Psoas muscle (tissue), 8 donors: Measurements from ENCODE around the gene ZNF654. TPM values are rescaled to one million over a fixed set of nuclear protein-coding genes. Genes with fewer than 3 reads are reported as not detected.

ENCODE experiments used
- ATAC-seq, 4 donors: fragments of 200-7000 bp; cut with Tn5 transposase; one replicate each; pipeline ENCODE4 v1.9.1; 2020; ENCODE audit warnings: moderate library complexity in 3 of 4, mild to moderate bottlenecking in 2 of 4
- DNase-seq, 2 donors: peaks; one replicate each; pipeline ENCODE4 v3.0.0-alpha.2; 2020
- H3K27ac ChIP-seq: fragments of 200-600 bp; one replicate; pipeline ENCODE4 v1.8.0; 2022
- H3K27me3 ChIP-seq, 3 donors: fragments of 200-600 bp in 1 of 3; one replicate each; pipeline versions ENCODE4 v1.6.1 to v1.8.0; 2013 to 2022; ENCODE audit warnings: low read length in 2 of 3, mild to moderate bottlenecking in 2 of 3, moderate library complexity in 1 of 3; ENCODE audit not compliant: insufficient read depth in 3 of 3
- H3K36me3 ChIP-seq, 2 donors: fragments of 200-600 bp in 1 of 2; one replicate each; pipeline versions ENCODE4 v1.6.1 to v1.8.0; 2013 to 2022; ENCODE audit warnings: low read depth in 1 of 2, mild to moderate bottlenecking in 1 of 2, moderate library complexity in 1 of 2; ENCODE audit not compliant: insufficient read depth in 1 of 2
- H3K4me1 ChIP-seq: fragments of 200-600 bp; one replicate; pipeline ENCODE4 v1.8.0; 2022
- H3K4me3 ChIP-seq: fragments of 200-600 bp; one replicate; pipeline ENCODE4 v1.8.0; 2022; ENCODE audit warnings: mild to moderate bottlenecking
- H3K9me3 ChIP-seq: fragments of 200-600 bp; one replicate; pipeline ENCODE4 v1.8.0; 2022
- WGBS, 3 donors: extraction: QIAGEN DNeasy Blood & Tissue Kit; methylation state at CpG; one replicate each; pipeline versions ENCODE4 v1.1.6 to v1.1.7; 2013; 5-methylcytosine and 5-hydroxymethylcytosine counted together
- intact Hi-C, 2 donors: fragments of 100-400 bp; cut with DNase I; formaldehyde crosslinking; loops; one replicate each; pipeline versions ENCODE4 v1.11.0 to v1.14.2; 2022
- polyA plus RNA-seq, 3 donors: library from polyadenylated mRNA; stranded (reverse); fragments of 200-250 nt; gene quantifications; one replicate each; pipeline ENCODE4 v1.2.3, GENCODE V29; 2013
- total RNA-seq, 4 donors: library from RNA; stranded (reverse); fragmentation: NEBNext Ultra II Directional in 2 of 4; extraction: Animal tissue kit (Norgen Biotek cat#: 25700) in 2 of 4; gene quantifications; one replicate each; pipeline versions ENCODE4 v1.2.1 to v1.2.4, GENCODE V29; 2021 to 2023
- TF ChIP-seq, protein P1 (sequence below): fragments of 200-600 bp; IDR thresholded peaks from one replicate; pipeline ENCODE4 v1.8.0; 2022; ENCODE audit warnings: antibody characterized with exemption
- donor health status: healthy with polysubstance abuse.
- donor health status: DM: no; HTN: no; CAD: no; lungs with moderate emphysema.
- donor health status: Bipolar disorder and iron deficiency.
- donor health status: healthy.
- donor health status: DM: yes; HTN: yes; CAD: no.
- donor health status: DM: no; HTN: no; CAD: no.
- donor health status: DM: no; HTN: no; CAD: no.
- donor health status: DM: yes; HTN: yes; CAD: no.

ZNF654 gene
- total and polyA plus RNA-seq, 7 donors = 2.6 to 10.7 (median 8.9) TPM

DNA sequence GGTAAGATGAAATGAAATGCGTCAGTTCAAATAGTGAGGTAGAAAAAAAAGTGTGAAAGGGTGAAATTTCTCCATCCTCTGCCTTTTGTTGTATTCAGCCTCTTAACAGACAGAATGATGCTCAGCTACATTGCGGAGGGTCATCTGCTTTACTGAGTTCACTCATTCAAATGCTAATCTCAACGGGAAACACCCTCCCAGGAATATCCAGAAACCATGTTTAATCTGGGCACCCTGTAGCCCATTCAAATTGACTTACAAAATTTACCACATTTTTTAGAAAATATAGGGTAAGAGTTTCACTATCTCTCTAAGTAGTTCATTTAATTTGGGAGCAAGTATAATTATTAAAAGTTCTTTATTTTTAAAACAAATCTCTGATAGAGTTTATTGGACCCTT is 133.6 kb downstream of the ZNF654 start:
- 59 to 72% (median 63%) methylated on average over 3 of the region's 3 CpGs for WGBS, 3 donors
- Histone ChIP-seq H3K9me3 (no peaks in the 10 kb centered on the region), H3K4me1 (no peaks in the 10 kb centered on the region), H3K36me3 (no peaks in the 10 kb centered on the region), H3K27ac (no peak overlapping the region), H3K4me3 (no peak overlapping the region), H3K27me3 (no peaks in the 10 kb centered on the region)
- intact Hi-C loops = no loop called here
- ATAC-seq (no peak), DNase-seq (no peak)
- TF ChIP-seq, protein P1, sequence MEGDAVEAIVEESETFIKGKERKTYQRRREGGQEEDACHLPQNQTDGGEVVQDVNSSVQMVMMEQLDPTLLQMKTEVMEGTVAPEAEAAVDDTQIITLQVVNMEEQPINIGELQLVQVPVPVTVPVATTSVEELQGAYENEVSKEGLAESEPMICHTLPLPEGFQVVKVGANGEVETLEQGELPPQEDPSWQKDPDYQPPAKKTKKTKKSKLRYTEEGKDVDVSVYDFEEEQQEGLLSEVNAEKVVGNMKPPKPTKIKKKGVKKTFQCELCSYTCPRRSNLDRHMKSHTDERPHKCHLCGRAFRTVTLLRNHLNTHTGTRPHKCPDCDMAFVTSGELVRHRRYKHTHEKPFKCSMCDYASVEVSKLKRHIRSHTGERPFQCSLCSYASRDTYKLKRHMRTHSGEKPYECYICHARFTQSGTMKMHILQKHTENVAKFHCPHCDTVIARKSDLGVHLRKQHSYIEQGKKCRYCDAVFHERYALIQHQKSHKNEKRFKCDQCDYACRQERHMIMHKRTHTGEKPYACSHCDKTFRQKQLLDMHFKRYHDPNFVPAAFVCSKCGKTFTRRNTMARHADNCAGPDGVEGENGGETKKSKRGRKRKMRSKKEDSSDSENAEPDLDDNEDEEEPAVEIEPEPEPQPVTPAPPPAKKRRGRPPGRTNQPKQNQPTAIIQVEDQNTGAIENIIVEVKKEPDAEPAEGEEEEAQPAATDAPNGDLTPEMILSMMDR = no peak

Other genes with a start within 250 kb of the ZNF654 start
- gene CGGBP1, start 250 bp upstream of the ZNF654 start, total RNA-seq = 10 to 100 TPM; 39.1 to 46.2 (median 42.9) TPM
- 10 to 100 TPM; 27.4 to 63.2 (median 45.9) TPM for gene CGGBP1, start 250 bp upstream of the ZNF654 start, polyA plus RNA-seq
- 10 to 100 TPM in 3 of 4 donors, 1 to 10 TPM in 1; 9.7 to 14.8 (median 11.7) TPM for gene C3orf38, start 90.7 kb downstream of the ZNF654 start, total RNA-seq
- gene C3orf38, start 90.7 kb downstream of the ZNF654 start, polyA plus RNA-seq = 10 to 100 TPM in 1 of 3 donors, 1 to 10 TPM in 2; 6.5 to 11.6 (median 6.7) TPM